ENCODE data around the gene VCAN.

VCAN gene

DNA sequence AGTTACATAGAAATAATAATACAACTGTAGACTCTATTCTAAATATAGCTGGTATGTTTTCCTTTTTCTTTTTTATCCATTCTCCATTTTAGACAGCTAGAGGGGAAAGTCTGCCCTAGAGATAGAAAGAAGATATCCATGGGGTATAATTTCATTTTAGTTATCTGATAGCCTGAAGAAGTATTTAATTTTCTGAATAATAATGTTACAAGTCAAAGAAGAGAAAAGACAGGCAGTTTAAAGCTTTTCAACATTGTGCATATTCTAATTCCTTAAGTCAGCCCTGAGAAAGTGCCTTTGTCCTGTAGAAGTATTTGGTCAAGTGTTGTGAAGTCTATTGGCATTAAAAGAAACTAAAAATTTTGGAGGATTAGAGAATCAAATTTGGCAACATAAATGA, 2.5 kb upstream of the VCAN start:
- DNase-seq: no peak

DNA sequence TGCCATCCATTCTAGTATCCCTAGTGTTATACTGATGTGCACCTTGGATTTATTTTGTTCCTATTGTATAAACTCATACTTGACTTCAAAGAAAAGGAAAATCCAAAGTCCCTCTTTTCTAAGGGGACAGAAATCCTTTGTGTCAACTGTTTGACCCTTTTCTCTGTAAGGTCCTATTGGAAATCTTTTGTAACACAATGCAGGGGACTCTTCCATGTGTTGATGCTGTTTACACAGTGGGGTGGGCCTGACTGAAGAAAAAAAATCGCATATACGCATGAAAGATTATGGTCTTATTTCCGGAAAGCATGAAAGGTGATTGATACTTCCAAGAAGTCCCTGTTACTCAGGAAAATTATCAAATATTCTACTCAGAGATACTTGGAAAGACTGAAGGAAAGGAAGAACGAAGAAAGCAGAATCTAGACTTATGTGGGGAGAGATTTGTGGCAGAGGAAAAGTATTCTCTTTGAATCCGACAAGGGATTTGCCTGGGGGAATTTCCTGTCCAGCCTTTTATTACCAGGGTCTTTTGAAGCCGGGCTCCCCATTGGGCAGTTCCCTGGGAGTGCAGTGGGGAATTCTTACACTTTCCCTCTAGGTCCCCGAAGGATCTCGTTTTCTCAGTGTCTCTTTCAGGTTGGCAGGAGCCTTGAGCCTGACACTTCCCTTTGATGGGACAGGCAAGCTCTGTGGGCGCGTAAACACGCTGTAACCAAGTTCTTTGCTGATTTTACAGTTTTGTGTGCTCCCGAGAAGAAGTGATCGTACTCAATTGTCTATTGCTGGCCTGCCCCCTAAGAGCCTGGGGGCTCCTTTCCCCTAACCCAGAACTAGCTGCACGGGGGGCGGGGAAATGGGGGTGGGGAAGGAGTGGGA, 779 bp upstream of the VCAN start:
- no peak for DNase-seq

DNA sequence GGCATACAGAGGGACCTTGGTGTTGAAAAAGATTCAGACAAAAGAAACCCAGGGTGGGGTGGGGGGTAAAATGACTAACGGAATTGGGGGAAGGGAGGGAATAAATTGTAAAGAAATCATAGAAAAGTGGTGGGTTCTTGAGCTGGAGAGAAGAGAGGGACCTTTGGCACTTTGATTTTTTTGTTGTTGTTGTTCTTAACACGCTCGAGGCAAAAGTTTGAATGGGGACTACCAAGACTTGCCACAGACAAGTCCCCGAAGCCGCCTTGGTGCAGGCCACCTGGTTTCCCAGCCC, 616 bp downstream of the VCAN start:
- no peak for DNase-seq

DNA sequence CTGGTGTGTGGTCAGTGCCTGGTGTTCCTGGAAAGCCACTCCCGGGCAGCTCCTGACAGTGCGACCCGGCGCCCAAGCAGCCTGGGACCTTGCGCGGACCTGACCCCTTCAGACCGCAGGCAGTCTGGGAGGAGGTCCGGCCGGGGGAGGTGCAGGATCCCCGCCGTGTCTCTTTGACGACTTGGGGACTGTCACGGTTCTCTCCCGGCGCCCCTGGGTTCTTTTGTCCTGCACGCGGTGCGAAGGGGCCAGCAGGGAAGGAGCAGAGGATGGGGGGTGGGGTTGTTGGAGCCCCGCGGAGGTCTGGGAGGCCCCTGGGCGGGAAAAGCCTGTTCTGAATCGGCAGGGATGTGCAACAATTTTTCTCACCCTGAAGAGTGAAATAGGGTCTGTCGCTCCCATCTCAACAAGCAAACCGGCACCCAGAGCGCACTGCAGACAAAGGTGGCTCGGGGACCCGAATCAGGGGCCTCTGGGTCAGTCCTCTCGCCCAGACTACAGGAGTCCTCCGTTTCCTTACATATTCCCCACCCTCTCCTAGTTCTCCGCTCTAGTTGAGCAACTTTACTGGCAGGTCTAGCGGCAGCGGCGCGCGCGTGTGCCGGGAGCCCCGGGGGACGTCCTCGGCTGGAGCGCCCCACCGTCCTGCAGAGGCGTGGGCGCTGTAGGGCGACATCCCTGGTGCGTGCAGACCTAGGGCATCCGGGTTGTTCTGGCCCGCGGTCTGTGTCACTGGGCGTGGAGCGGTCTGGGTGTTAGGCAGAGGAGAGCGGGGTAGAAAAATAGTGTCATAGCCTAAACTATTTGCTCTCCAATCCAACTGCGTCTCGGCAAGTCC, 1.2 kb downstream of the VCAN start:
- peak; percentile 66 for DNase-seq

DNA sequence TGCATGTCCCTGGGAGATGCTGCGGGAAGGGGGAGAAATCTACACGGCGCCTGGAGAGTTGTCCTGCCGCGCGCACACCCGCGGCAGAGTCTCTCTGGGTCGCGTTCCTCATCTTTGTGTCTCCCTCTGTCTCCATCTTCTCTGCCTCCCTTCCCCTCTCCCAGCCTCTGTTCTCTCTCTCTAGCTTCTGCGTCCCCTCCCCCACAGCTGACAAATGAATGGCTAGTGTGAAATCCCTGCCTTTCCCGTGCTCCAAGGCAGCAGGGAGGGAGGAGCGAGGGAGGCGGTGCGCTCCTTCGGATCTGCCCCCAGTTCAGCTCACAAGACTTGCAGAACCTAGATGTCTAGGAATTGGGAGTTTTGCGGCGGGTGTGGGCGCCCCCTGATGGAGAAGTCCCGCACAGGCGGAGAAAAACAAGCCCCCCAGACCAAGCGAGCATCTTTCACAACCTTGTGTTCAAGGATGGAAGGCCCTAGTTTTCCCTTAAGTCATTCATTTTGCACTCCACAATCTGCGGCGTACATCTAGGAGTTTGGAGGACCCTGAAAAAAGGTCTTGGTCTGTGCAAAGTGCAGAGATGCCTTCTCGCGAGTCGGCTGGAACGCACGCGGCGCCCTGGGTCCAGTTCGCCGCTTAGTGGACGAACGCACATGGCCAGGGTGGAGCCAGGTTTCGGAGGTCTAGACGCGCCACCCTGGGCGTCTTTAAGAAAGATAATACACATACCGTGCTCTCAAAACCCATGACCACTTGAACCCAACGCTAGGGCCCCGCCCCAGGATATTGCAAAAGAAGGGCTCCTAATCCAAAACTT, 2.0 kb downstream of the VCAN start:
- peak; percentile 99 for DNase-seq

DNA sequence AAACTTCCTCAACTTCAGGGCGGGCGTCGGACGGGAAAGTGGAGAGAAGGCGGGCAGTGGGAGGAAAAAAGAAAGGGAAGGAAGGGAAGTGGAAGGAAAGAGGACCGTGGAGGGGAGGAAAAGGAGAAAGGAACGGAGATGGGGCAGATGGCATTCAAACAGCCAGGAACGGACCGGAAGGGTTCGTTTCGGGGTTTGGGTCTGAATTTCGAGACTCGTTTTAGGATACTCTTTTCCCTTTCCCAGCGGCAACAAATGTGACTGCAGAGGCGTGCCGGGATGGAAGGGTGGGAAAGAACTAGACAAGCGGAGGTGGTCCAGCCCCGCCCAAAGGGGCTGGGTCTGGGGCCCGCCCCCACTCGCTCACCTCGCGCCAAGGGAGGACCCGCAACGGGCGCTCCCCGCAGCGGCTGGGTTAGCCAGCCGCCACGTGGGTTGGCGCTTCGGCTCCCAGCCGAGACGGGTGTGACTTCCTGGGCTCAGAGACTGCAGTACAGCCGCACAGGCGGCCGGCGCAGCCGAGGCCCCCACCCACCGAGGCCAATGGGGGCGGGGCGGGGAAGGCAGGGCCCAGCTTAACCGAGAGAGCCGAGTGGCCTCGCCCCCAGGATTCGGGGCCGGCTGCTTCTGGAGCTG, 2.7 kb downstream of the VCAN start:
- peak; percentile 93 for DNase-seq

DNA sequence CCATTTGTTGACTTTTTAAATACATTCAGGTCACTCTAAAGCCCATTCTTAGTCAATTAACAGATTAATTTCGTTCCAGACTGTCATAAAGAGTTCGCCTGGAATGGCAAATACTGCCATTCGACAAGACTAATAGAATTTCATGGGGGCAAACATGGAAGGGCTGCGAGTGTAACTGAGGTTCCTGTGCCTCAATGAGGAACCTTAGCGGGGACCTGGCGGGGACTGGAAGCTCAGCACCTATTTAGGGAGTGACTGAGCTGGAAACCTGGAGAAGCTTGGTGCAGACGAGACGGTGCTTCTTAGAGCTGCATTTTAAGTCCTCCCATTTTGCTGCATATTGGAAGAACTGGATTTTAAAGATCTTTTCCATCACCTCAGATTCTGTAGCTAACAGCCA, 3.4 kb downstream of the VCAN start:
- DNase-seq: peak; percentile 43

DNA sequence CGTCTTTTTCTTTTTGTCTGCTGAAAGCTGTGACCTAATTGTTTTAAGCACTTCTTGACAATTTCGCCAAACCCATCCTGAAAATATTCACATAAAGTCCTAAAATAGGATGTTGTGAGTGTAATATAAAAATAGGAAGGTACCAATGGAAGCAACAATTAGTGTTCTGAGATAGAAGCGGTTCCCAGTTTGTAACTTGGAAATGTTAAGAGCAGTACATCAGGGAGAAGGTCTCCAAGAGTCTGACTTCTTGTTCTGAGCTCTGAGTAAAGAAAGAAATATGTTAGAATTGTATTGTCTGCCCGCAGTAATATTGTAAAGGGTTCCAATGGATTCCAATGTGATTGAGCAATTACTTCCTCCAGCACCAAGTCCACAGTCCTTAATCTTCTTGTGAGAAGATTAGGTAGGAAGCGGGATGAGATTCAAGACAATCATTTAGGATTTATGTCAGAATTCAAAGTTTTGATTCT, 3.9 kb downstream of the VCAN start:
- no peak for DNase-seq

DNA sequence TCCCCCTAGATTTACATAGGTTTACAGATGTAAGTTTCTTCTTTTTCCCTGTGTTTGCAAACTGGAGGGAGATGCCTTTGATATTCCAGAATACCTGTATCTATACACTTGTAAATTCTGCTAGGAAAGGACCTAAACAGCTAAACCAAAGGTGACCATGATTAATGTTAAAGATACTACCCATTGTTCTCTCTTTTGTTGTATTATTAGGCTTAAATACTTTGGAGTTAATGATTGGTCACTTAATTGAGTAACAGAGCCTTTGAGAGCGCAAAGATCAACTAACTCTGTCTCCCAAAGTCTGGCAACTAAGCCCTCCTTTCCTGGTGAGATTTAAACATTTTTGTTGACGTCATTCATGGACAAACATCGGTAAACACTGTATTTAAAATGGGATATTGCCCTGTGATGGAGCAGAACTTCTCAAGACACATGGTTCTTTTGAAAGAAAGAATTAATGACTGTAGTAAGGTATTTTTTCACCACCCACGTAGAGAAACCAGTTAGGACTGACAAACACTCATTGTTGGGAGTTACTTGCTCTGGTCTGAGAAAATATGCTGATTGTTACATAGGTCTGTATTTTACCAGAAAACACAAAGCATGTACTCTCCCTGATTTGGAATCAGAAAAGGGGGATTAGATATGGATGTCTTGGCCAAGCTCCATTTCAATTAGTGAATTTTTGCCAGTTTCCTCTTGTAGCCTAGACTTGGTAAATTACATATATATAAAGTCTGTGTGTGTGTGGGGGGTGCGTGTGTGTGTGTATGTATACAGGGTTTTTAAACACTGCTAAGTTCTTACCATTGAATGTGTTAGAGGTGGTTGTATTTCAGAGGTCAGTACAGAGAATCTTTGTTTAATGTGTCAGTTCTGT, 4.6 kb downstream of the VCAN start:
- no peak for DNase-seq

DNA sequence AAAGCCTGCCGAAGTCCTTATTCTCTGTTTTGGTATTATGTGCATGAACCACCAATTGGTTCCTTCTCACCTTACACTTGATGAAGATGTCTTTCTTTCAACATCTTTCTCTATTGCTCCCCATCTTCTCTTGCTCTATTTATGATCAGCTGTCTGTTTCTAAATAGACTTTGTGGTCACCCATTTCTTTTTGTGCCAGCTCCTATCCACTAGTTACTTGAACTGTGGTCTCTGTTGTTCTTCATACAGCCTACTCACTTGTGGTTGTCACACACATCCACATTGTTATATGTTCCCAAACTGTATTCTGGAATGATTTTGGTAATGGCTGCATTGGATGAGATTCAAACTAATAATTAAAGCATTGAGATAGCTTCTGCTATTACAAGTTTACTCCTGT, 11.4 kb downstream of the VCAN start:
- DNase-seq: no peak

DNA sequence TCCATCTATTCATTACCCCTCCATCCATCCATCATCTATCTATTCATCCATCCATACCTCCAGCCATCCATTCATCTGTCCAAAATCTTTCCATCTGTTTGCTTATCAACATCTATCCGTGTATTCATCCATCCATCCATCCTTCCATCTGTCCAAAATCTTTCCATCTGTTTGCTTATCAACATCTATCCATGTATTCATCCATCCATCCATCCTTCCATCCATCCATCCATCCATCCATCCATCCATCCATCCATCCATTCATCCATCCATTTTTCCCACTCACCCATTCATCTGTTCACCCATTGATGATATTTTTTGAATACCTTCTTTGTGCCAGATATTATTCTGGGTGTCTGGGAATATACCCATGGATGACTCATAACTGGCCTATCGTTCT, 12.8 kb downstream of the VCAN start:
- DNase-seq: no peak

DNA sequence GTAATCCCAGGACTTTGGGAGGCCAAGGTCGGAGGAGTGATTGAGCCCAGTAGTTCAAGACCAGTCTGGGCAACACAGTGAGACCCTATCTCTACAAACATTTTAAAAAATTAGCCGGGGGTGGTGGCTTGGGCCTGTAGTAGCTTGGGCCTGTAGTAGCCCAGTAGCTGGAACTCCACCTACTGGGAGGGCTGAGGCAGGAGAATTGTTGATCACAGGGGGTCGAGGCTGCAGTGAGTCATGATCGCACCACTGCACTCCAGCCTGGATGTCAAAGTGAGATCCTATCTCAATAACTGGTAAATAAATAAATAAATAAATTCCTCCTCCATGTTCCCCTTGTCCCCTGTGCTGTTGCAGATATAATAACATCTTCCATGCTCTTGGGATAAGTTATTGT, 14.3 kb downstream of the VCAN start:
- DNase-seq: no peak

DNA sequence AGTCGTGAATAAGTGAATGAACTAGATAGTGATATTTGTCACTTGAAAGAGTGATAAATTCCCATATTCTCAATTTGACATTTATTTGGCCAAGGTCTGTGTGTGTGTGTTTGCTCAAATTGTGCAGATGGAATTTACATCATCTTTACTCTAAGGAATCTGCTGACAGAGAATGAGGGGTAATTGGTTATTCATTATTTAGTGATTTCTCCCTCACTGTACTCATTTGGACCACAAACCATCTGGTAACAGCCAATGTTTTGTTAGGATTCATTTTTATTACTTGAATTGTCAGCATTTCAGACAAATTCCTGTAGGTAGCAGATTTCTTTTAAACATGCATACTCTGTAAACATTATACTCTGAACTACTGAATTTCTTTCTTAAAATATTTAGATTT, 15.6 kb downstream of the VCAN start:
- DNase-seq: no peak

DNA sequence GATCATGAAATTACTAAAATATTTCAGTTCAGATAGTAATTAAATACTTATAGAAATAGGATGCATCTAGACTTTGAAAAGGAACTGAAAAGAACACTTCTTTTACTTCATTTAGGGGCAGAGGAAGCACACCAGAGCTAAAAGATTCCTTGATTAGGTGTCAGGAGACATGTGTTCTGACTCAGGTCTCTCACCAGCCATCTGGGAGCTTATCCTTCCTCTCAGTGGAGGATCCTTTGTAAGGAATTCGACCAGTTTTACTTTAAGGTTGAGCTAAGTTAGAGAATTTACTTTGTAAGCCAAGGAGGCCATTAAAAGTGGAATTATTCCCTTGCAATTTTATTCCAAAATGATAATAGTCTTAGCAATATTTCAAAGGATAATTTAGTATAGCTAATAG, 16.7 kb downstream of the VCAN start:
- no peak for DNase-seq

DNA sequence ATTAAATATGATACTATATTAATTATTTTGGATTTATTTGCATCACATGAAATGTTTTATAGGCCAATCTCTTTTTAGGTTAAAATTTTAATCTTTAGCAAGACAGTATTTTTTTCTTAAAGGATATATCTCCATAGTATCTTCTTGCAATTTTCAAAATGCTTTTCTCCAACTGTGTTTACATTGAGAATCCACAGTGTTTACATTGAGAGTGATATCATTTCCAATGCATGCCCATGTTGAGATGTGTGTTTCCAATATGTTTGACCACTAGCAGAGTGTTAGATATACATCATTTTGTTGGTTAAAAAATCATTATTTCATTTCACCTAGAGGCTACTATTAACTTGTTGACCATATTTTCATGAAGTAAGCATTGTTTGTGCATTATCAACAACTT, 17.3 kb downstream of the VCAN start:
- DNase-seq: no peak

DNA sequence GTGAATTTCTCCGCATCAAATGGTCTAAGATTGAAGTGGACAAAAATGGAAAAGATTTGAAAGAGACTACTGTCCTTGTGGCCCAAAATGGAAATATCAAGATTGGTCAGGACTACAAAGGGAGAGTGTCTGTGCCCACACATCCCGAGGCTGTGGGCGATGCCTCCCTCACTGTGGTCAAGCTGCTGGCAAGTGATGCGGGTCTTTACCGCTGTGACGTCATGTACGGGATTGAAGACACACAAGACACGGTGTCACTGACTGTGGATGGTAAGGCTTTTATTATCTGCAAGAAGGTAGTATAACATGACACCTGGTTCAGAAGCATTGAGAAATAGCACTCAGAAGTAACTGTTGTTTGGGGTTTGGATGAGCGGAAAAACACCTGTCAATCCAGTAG, 18.7 kb downstream of the VCAN start:
- no peak for DNase-seq

DNA sequence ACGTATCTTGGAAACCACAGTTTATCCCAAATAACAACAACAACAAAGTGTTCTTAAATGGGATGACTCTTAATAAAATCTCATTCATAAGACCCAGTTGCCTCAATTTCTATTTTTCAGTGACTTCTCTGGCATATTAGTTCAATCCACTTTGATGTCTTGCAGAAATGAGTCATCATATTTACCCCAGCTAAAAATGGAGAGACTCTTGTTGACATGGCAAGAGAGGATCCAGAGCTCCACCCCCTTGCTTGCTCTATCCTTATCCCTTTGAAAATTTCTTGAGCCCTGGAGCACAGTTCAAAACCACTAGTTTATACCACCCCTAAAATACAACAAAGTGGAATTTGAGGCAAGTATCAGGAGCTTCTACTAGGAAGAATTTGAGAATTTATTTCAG, 20.8 kb downstream of the VCAN start:
- DNase-seq: no peak

DNA sequence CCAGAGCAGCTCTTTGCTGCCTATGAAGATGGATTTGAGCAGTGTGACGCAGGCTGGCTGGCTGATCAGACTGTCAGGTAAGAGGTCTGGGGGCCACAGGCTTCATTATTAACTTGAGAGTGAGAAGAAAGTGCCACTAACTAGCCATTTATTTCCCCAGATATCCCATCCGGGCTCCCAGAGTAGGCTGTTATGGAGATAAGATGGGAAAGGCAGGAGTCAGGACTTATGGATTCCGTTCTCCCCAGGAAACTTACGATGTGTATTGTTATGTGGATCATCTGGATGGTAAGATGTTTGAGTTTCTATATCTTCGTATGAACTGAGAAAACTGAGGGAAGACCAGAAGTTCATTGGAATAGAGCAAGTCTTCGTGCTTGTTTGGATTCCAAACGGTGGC, 22.1 kb downstream of the VCAN start:
- DNase-seq: no peak

DNA sequence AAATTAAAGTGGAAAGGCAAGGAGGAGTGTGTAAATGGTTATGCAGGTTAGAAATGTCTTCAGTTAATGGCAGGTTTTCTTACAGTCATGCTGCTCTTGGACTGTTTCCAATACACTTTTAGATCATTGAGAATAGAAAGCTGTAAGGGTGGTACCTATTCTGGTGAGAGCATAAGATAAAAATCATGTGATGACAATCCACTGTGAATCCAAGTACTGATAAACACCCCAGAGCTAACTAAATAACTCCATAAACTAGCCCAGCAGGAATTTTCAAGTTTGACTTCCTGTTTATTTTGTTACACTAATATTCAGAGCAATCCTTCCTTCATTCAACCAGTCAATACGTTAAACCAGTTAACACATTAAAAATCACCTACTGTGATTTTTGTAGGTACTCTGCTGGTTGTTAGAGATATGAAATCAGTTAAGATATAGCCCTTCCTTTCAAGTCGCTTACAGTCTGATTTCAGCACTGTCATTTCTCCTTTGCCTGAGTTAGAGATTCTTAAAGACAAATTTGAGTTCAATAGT, 22.6 kb downstream of the VCAN start:
- no peak for DNase-seq

DNA sequence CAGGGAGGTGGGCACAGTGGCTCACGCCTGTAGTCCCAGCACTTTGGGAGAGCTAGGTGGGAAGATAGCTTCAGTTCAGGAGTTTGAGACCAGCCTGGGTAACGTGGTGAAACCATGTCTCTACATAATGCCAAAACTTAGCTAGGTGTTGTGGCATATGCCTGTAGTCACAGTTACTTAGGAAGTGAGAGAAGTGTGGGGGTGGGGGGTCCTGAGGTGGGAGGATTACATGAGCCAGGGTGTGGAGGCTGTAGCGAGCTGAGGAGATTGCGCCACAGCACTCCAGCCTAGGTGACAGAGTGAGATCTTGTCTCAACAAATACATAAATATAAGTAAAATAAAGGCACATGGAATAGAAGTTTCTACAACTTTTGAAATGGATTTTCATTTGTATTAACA, 23.1 kb downstream of the VCAN start:
- no peak for DNase-seq

DNA sequence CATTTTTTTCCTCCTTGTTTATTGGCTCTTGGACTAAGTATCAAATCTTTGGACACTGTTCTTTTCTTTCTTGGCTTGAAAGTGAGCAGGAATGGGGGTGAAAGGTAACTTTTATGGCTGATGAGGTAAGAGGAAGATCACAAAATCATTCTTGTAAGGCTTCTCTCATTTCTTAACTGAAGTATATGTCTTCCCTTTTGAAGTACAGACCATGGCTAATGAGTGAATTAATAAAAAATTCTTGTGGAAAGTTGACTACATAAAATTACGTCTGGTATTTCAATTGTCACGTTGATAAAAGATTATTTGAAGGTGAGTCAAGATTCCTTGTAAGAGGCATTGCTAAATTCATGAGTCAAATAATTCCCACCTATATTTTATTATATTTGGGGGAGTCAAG, 25.1 kb downstream of the VCAN start:
- DNase-seq: no peak

DNA sequence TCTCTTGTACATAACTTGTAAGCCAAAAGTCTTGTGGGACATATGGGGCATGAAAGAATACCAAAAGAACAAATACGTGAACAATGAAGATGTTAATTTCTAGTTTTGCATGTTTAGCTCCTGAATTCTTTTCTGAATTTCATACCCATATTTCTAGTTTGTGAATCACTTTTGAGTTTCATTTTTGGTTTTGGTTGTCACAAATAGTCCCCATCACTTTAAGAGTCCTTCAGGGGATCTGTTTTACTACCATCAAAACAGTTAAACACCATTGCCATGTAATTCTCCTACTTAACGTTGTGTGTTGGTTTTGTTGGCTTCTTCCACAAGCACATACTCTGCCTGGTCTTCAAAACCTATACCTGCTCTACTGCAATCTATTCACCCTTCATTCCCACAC, 27.0 kb downstream of the VCAN start:
- no peak for DNase-seq
